Medulla oblongata (tissue), 1 donor: ENCODE results near the gene SETD2.
A peak's percentile ranks its signal among the peaks of the same experiment; 100 is the strongest.

Experiments
- DNase-seq: peaks from one replicate; pipeline ENCODE4 v3.0.0-alpha.2; 2015; ENCODE audit errors: extremely low spot score

The SETD2 gene

DNA sequence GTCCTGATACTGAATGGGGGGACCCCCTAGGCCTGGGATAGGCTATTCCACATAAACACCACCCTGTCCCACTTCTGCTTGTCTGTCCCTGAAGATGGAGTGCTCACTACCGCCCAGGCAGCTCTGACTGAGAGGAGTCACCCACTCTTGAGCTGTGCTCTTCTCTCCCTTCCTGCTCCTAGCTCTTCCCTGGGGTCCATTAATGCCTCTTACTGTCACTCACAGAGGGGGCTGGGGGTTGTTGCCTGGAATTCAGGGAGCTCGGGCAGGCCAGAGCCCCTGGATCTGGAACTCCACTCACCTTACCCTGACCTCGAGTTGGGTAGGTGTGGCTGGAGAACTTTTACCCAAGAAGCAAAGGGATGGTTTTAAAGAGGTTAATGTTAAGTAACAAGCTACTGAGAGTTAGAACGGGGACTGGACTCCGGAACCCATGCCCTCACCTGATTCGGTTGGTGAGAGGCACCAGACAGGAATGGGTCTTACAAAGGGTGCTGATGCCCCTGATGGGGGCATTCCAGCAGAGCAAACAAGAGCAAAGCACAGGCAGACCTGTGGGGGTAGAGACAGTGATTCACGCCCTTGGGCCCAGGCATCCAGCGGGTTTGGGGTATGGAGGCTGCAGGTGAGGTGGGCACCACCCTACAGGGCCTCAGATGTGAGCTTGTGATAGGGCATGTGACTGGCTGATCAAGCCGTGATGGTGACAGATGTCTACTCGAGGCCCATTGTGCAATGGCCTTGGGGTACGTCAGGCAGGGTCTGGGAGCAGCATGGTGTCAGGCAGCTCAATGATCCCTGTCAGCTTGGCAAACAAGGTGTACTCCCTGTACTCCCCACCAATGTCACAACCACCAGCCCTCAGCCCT is 179.1 kb downstream of the SETD2 start:
- DNase-seq = no peak

DNA sequence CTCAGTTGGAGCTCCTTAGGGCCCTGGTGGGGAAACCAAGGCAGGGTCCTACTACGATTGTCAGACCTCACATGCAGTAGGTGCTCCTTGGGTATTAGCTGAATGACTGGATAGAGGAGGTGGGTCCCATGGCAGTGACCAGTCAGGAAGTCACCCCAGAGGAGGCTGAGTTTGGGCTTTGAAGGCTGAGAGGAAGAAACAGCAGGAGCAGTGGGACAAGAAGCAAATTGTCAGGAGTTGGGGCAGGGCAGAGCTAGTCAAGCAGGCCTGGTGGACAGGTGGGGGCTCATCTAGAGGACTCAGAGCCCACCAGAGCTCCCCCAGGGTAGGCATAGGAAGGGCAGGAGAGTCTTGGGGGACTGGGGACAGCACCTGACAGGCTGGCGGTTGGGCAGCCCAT is 181.4 kb downstream of the SETD2 start:
- DNase-seq = no peak

DNA sequence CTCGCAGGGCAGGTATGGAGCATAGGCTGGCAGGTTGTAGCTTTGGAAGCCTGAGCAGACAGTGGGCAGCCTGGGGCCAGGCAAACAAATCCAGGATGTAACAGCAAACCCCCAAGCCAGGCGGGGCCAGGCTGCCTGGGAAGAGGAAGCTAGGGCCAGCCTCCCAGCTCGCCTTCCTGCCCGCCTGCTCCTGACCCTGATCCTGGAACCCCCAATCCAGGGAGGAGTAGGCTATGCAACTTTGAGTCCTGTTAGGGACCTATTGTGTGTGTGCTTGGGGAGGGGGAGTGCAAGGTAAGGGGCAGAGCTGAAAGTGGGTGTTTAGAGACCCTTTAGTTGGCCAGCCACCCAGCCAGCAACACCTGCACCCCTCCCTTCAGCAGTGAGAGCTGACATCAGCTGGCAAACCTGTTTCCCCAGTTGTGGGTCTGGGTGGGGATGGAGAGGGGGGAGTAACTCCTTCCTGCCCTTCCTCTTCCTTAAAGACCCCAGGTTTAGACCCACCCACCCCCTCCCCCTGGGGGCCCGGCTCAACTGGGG is 181.9 kb downstream of the SETD2 start:
- DNase-seq = no peak

DNA sequence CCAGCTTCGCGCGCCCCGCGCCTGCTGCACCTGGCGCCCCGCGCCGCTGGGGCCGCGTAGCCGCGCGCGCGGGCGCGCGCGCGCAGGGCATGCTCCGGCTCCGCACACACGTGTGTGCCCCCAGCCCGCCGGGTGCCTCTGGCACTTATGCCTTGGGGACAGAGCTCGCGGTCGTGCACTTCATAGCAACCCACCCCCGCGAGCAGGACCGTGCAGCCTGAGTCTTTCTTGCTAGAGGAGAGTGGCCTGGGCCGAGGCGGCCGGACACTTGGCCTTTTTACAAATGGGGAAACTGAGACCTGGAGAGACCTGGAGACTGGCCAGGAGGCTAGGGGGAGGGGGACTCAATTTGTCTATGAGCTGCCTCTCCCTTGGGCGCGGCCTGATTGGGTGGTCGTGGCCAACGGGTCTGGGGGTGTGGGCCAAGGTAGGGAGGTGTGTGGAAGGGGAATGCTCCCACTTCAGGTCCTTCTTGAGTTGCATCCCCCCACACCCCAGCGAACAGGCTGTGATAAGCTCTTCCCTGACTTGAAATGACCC is 183.9 kb downstream of the SETD2 start:
- no peak for DNase-seq

- peak; percentile 81 for DNase-seq
Observed at GRCh38 chr3:46978985-46979944, 184.6 kb downstream of the SETD2 start, which contains the start of gene NBEAL2. Gene NBEAL2 (plus strand): TSS chr3:46979666. CDS start chr3:46979862, 196 bp downstream.

DNA sequence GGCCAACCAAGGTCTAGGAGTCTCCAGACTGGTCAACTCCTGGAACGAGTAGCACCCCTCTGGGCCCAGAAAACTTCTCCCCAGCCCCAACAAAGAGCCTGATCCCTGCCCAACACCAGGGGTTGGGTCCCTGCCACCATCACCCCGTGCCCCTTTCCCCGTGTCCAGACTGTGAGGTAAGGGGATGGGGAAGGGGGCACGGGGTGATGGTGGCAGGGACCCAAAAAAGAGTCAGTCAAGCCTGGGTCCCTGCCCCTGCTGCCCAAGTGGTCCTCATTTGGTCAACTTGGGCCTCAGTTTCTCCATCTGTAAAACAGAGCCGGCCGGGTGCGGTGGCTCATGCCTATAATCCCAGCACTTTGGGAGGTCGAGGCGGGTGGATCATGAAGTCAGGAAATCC is 185.5 kb downstream of the SETD2 start:
- no peak for DNase-seq

DNA sequence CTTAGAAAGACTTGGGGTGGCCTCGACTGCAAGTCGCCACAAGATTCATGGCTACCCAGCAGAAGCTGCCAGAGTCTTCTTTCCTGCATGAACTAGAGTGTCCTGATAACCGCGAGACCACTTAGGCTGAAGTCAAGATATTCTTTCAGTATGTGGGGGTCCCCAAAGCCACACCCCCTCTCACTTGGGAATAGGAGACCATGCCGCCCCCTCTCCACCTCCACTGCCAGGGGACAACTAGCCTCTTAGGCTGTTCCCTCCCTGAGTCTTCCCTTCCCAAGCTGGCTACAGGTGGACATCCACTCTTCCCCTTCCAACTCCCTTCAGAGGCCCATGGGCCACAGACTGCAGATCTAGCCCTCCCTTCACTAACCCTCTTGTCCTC is 186.1 kb downstream of the SETD2 start:
- DNase-seq = no peak

- peak; percentile 100 for DNase-seq
Observed at GRCh38 chr3:46976326-46977190, 187.4 kb downstream of the SETD2 start, which contains the start of gene CCDC12. Gene CCDC12 (minus strand): TSS chr3:46976745. CDS start chr3:46976732, 13 bp downstream.

DNA sequence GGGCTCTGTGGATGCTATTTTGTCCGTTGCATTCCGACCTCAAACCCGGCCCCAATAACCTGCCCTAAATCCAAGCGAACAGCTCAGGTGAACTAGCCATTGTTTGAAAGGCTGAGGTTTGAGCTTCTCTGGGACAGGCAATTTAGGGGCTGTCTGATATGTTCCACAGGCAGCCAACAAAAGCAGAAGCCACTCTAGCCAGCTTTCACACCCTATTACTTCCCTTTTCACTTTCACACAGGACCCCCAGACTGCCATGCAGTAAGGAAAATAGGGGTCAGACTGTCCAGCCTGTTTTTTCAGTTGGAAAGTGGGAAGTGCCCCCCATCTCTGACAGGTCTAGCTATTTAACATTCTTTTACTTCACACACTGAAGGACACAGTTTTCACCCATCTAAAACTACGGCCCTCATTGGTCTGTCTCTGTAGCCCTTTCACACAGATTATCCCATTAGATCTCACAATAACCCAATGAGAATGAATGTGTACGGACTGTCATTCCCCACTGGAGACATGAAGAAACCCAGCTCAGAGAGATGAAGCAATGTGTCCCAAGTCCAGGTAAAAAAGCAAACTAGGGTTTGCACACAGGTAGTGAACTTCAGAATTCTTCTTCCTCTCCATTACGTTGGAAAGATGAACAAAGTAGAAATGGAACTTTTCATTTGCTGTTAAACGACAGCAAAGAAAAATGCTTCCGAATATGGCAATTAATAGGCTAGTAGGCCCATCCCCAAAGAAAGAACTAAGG is 189.3 kb downstream of the SETD2 start:
- DNase-seq = peak; percentile 54

GRCh38 chr3:46972396-46972795 is 191.5 kb downstream of the SETD2 start:
- DNase-seq = no peak

DNA sequence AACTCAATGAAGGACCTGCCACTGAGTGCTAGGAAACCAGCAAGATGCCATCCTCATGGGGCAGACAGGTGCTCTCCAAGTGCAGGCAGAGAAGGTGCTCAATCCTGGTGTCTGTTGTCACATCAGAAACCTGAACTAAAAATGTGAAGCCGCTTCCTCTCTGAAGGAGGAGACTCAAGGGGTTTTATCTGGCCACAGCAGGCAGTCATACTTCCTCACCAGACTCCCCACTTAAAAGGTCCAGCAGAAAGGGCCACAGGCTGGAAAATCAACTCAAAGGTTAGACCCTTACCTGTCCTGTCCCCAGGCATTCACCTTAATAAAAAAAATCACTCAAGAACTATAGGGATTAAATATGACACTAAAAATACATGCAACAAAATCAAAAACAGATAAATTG is 192.2 kb downstream of the SETD2 start:
- DNase-seq = no peak

GRCh38 chr3:46971151-46971550 is 192.8 kb downstream of the SETD2 start:
- DNase-seq = no peak

GRCh38 chr3:46970391-46971091 is 193.4 kb downstream of the SETD2 start:
- peak; percentile 57 for DNase-seq

DNA sequence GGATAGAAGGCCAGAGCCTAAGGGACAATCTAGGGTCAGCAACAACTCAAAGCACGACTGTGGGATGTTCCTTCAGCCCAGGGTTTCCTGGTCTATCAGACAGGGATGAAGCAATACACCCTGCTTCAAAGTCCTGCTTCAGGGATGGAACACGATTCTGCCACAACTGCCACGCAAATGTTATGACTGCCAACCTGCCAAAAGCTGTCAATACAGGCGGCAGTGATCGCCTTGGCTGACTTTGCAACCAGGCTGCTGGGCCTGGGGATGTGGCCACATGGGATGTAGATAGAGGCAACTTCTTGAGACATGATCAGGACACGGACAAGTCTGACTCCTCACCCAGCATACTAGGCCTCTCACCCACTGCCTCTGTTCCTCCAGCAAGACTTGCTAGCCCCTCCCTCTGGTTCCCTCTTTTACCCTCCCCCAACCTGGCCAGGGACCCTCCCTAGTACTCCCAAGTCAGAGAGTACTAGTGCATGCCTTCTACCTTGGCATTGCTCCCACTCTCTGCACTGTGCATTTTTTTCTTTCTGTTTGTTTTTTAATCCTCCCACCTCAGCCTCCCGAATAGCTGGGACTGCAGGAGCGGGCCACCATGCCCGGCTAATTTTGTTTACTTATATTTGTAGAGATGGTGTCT is 195.0 kb downstream of the SETD2 start:
- DNase-seq = no peak

DNA sequence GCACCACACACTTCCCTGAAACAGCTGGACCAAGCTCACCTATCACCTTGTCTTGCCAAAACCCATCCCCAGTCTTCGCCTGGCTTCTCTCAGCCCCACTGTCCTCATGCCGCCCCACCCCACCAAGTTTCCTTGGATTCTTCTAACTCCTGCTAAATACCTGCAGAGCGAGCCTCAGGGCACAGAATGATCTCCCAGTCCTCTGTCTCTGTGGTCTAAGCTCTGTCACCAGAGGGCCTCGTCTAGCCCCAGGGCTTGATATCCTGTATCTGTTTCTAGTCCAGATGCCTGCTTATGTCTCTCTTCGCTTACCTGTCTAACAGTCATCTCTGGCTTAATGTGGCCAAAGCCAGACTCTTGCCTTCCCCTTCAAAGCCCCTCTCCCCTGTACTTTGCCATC is 197.1 kb downstream of the SETD2 start:
- no peak for DNase-seq
